ENCODE results near the gene NUDT4.

Gene NUDT4

GRCh38 chr12:93347054-93347785, 30.5 kb upstream of the NUDT4 start:
- Histone ChIP-seq H2BK12ac (ENCODE audit: low read length) (no peak overlapping the region), H2AFZ (ENCODE audit: insufficient read depth, low read length, poor library complexity) (no peak overlapping the region), H3K79me1 (ENCODE audit: low read length) (no peaks in the 10 kb centered on the region), H2BK5ac (ENCODE audit: low read depth, low read length, poor library complexity) (no peak overlapping the region), H3K4ac (ENCODE audit: low read depth, low read length) (no peak overlapping the region), H4K8ac (ENCODE audit: low read depth, low read length) (no peak overlapping the region), H3K9ac (ENCODE audit: low read length) (no peak overlapping the region), H3K27me3 (ENCODE audit: insufficient read depth, low read length) (no peaks in the 10 kb centered on the region), H2BK120ac (ENCODE audit: insufficient read depth, low read length, poor library complexity) (no peak overlapping the region), H3K9me3 (ENCODE audit: insufficient read depth, low read depth, low read length) (no peaks in the 10 kb centered on the region), H3K18ac (ENCODE audit: low read length) (no peak overlapping the region), H3K4me1 (ENCODE audit: control insufficient read depth in 1 of 2, insufficient read depth in 2 of 2, low read length in 2 of 2) (no peaks in the 10 kb centered on the region), H3K27ac (ENCODE audit: low read depth, low read length) (no peak overlapping the region), H4K12ac (ENCODE audit: low read depth, low read length) (no peak overlapping the region), H3K4me3 (ENCODE audit: low read depth, low read length) (no peak overlapping the region), H3K14ac (ENCODE audit: low read length) (no peak overlapping the region), H3K79me2 (ENCODE audit: control insufficient read depth, insufficient read depth, low read length, poor library complexity) (no peaks in the 10 kb centered on the region), H2AK5ac (ENCODE audit: low read length) (no peak overlapping the region), H4K91ac (ENCODE audit: low read depth, low read length) (no peak overlapping the region), H3K23ac (ENCODE audit: low read length) (no peak overlapping the region), H3K4me2 (ENCODE audit: low read length) (no peak overlapping the region), H3K36me3 (ENCODE audit: control insufficient read depth in 1 of 2, insufficient read depth in 2 of 2, low read length in 2 of 2) (no peaks in the 10 kb centered on the region)
- no peak for DNase-seq
- WGBS (ENCODE audit: extremely low coverage, insufficient coverage, insufficient read length): no CpG with 5 or more reads among the region's 8 CpGs

GRCh38 chr12:93348575-93349435, 28.9 kb upstream of the NUDT4 start:
- Histone ChIP-seq H3K14ac (ENCODE audit: low read length) (no peak overlapping the region), H2AFZ (ENCODE audit: insufficient read depth, low read length, poor library complexity) (no peak overlapping the region), H3K4me3 (ENCODE audit: low read depth, low read length) (no peak overlapping the region), H3K27ac (ENCODE audit: low read depth, low read length) (no peak overlapping the region), H3K9me3 (ENCODE audit: insufficient read depth, low read depth, low read length) (no peaks in the 10 kb centered on the region), H3K36me3 (ENCODE audit: control insufficient read depth in 1 of 2, insufficient read depth in 2 of 2, low read length in 2 of 2) (no peaks in the 10 kb centered on the region), H2BK5ac (ENCODE audit: low read depth, low read length, poor library complexity) (no peak overlapping the region), H3K23ac (ENCODE audit: low read length) (no peak overlapping the region), H4K8ac (ENCODE audit: low read depth, low read length) (no peak overlapping the region), H3K79me1 (ENCODE audit: low read length) (no peaks in the 10 kb centered on the region), H4K12ac (ENCODE audit: low read depth, low read length) (no peak overlapping the region), H4K91ac (ENCODE audit: low read depth, low read length) (no peak overlapping the region), H3K9ac (ENCODE audit: low read length) (no peak overlapping the region), H2BK120ac (ENCODE audit: insufficient read depth, low read length, poor library complexity) (no peak overlapping the region), H2BK12ac (ENCODE audit: low read length) (no peak overlapping the region), H3K79me2 (ENCODE audit: control insufficient read depth, insufficient read depth, low read length, poor library complexity) (no peaks in the 10 kb centered on the region), H3K18ac (ENCODE audit: low read length) (no peak overlapping the region), H3K4me2 (ENCODE audit: low read length) (no peak overlapping the region), H3K4me1 (ENCODE audit: control insufficient read depth in 1 of 2, insufficient read depth in 2 of 2, low read length in 2 of 2) (no peaks in the 10 kb centered on the region), H3K4ac (ENCODE audit: low read depth, low read length) (no peak overlapping the region), H2AK5ac (ENCODE audit: low read length) (no peak overlapping the region), H3K27me3 (ENCODE audit: insufficient read depth, low read length) (no peaks in the 10 kb centered on the region)
- WGBS (ENCODE audit: extremely low coverage, insufficient coverage, insufficient read length): no CpG with 5 or more reads among the region's 10 CpGs
- peak in 1 of 2 donors; percentile 41 for DNase-seq

GRCh38 chr12:93351726-93352125, 26.0 kb upstream of the NUDT4 start:
- H2AFZ ChIP-seq (ENCODE audit: insufficient read depth, low read length, poor library complexity): no peak overlapping the region
- no peaks in the 10 kb centered on the region for H3K4me1 ChIP-seq (ENCODE audit: control insufficient read depth in 1 of 2, insufficient read depth in 2 of 2, low read length in 2 of 2)
- H3K18ac ChIP-seq (ENCODE audit: low read length): no peak overlapping the region
- no peak overlapping the region for H4K91ac ChIP-seq (ENCODE audit: low read depth, low read length)
- H3K14ac ChIP-seq (ENCODE audit: low read length): no peak overlapping the region
- H3K9me3 ChIP-seq (ENCODE audit: insufficient read depth, low read depth, low read length): no peaks in the 10 kb centered on the region
- H2BK12ac ChIP-seq (ENCODE audit: low read length): no peak overlapping the region
- H3K27me3 ChIP-seq (ENCODE audit: insufficient read depth, low read length): no peaks in the 10 kb centered on the region
- H2BK5ac ChIP-seq (ENCODE audit: low read depth, low read length, poor library complexity): no peak overlapping the region
- no CpG with 5 or more reads among the region's 1 CpG for WGBS (ENCODE audit: extremely low coverage, insufficient coverage, insufficient read length)
- H3K9ac ChIP-seq (ENCODE audit: low read length): no peak overlapping the region
- H3K79me2 ChIP-seq (ENCODE audit: control insufficient read depth, insufficient read depth, low read length, poor library complexity): no peaks in the 10 kb centered on the region
- H3K4me2 ChIP-seq (ENCODE audit: low read length): no peak overlapping the region
- H3K4ac ChIP-seq (ENCODE audit: low read depth, low read length): no peak overlapping the region
- no peak overlapping the region for H4K12ac ChIP-seq (ENCODE audit: low read depth, low read length)
- no peak overlapping the region for H2BK120ac ChIP-seq (ENCODE audit: insufficient read depth, low read length, poor library complexity)
- DNase-seq: no peak
- H4K8ac ChIP-seq (ENCODE audit: low read depth, low read length): no peak overlapping the region
- H3K4me3 ChIP-seq (ENCODE audit: low read depth, low read length): no peak overlapping the region
- H3K23ac ChIP-seq (ENCODE audit: low read length): no peak overlapping the region
- no peak overlapping the region for H2AK5ac ChIP-seq (ENCODE audit: low read length)
- no peaks in the 10 kb centered on the region for H3K79me1 ChIP-seq (ENCODE audit: low read length)
- H3K27ac ChIP-seq (ENCODE audit: low read depth, low read length): no peak overlapping the region
- H3K36me3 ChIP-seq (ENCODE audit: control insufficient read depth in 1 of 2, insufficient read depth in 2 of 2, low read length in 2 of 2): no peaks in the 10 kb centered on the region

GRCh38 chr12:93352321-93352720, 25.4 kb upstream of the NUDT4 start:
- Histone ChIP-seq H3K4me2 (ENCODE audit: low read length) (no peak overlapping the region), H3K4me3 (ENCODE audit: low read depth, low read length) (no peak overlapping the region), H2BK120ac (ENCODE audit: insufficient read depth, low read length, poor library complexity) (no peak overlapping the region), H2BK12ac (ENCODE audit: low read length) (no peak overlapping the region), H3K4me1 (ENCODE audit: control insufficient read depth in 1 of 2, insufficient read depth in 2 of 2, low read length in 2 of 2) (no peaks in the 10 kb centered on the region), H3K14ac (ENCODE audit: low read length) (no peak overlapping the region), H4K8ac (ENCODE audit: low read depth, low read length) (no peak overlapping the region), H3K18ac (ENCODE audit: low read length) (no peak overlapping the region), H3K27me3 (ENCODE audit: insufficient read depth, low read length) (no peaks in the 10 kb centered on the region), H3K9ac (ENCODE audit: low read length) (no peak overlapping the region), H3K9me3 (ENCODE audit: insufficient read depth, low read depth, low read length) (no peaks in the 10 kb centered on the region), H2BK5ac (ENCODE audit: low read depth, low read length, poor library complexity) (no peak overlapping the region), H3K79me1 (ENCODE audit: low read length) (no peaks in the 10 kb centered on the region), H3K4ac (ENCODE audit: low read depth, low read length) (no peak overlapping the region), H3K79me2 (ENCODE audit: control insufficient read depth, insufficient read depth, low read length, poor library complexity) (no peaks in the 10 kb centered on the region), H3K27ac (ENCODE audit: low read depth, low read length) (no peak overlapping the region), H4K91ac (ENCODE audit: low read depth, low read length) (no peak overlapping the region), H3K23ac (ENCODE audit: low read length) (no peak overlapping the region), H4K12ac (ENCODE audit: low read depth, low read length) (no peak overlapping the region), H2AK5ac (ENCODE audit: low read length) (no peak overlapping the region), H3K36me3 (ENCODE audit: control insufficient read depth in 1 of 2, insufficient read depth in 2 of 2, low read length in 2 of 2) (no peaks in the 10 kb centered on the region), H2AFZ (ENCODE audit: insufficient read depth, low read length, poor library complexity) (no peak overlapping the region)
- no peak for DNase-seq
- no CpG with 5 or more reads among the region's 8 CpGs for WGBS (ENCODE audit: extremely low coverage, insufficient coverage, insufficient read length)
